Measurements from ENCODE around the gene SLC2A13. TPM values are rescaled to one million over a fixed set of nuclear protein-coding genes. Genes with fewer than 3 reads are reported as not detected.

The SLC2A13 gene
- total and polyA plus RNA-seq, 2 donors from 2014 or later, result 3.9 to 18.6 TPM

GRCh38 chr12:39912211-39912980 is 193.5 kb downstream of the SLC2A13 start:
- FAIRE-seq, result no peak

DNA sequence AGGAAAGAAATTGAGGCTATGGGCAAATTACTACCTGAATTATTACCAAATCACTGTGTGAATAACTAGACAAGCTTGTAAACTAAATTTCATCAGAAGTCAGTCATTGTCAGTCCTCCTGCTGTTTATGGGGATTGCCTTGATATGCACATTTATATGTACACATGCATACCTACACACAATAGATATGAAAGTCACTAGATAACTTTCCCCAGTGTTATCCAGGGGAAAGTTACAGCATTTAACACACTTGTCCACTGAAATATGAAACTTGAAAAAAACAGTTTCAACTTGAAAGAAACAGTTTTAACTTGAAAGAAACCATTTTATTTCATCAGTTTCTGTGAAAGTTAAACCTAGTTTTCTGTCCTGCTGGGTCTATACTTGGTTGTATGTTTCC is 199.6 kb downstream of the SLC2A13 start:
- intact Hi-C loops (cut with DNase I), result no loop called here
- H3K9ac ChIP-seq (ENCODE audit: low read length in 3 of 3), result no peak overlapping the region
- no peaks in the 10 kb centered on the region for H3K9me3 ChIP-seq (ENCODE audit: control insufficient read depth in 2 of 3, insufficient read depth in 1 of 3, low read length in 3 of 3)
- TF ChIP-seq CTCF (IDR thresholded peaks at IDR 0.05; ENCODE audit: borderline replicate concordance, extremely low read depth, insufficient read depth), result no peak
- no peak overlapping the region for H3K4me3 ChIP-seq (ENCODE audit: low read length in 3 of 3)
- no peak overlapping the region for H3K27ac ChIP-seq (ENCODE audit: low read depth in 2 of 2, low read length in 2 of 2)
- no peaks in the 10 kb centered on the region for H3K27me3 ChIP-seq (ENCODE audit: control insufficient read depth, insufficient read depth, low read length)
- no peaks in the 10 kb centered on the region for H3K4me1 ChIP-seq (ENCODE audit: control insufficient read depth in 2 of 3, insufficient read depth in 2 of 3, low read depth in 1 of 3, low read length in 3 of 3)
- DNase-seq, result no peak
- no peaks in the 10 kb centered on the region for H3K36me3 ChIP-seq (ENCODE audit: control insufficient read depth in 2 of 3, insufficient read depth in 3 of 3, low read length in 3 of 3)
- FAIRE-seq, result no peak

More at GRCh38 chr12:39912211-39912980, 193.5 kb downstream of the SLC2A13 start:
- no peak for TF ChIP-seq CTCF (IDR thresholded peaks at IDR 0.05; ENCODE audit: borderline replicate concordance, extremely low read depth, insufficient read depth)
- Histone ChIP-seq H3K36me3 (ENCODE audit: control insufficient read depth in 2 of 3, insufficient read depth in 3 of 3, low read length in 3 of 3) (no peaks in the 10 kb centered on the region), H3K27me3 (ENCODE audit: control insufficient read depth, insufficient read depth, low read length) (no peaks in the 10 kb centered on the region), H3K9ac (ENCODE audit: low read length in 3 of 3) (no peak overlapping the region), H3K4me3 (ENCODE audit: low read length in 3 of 3) (no peak overlapping the region), H3K9me3 (ENCODE audit: control insufficient read depth in 2 of 3, insufficient read depth in 1 of 3, low read length in 3 of 3) (no peaks in the 10 kb centered on the region), H3K27ac (ENCODE audit: low read depth in 2 of 2, low read length in 2 of 2) (no peak overlapping the region), H3K4me1 (ENCODE audit: control insufficient read depth in 2 of 3, insufficient read depth in 2 of 3, low read depth in 1 of 3, low read length in 3 of 3) (no peaks in the 10 kb centered on the region)
- DNase-seq, result peak in 1 of 5 donors; percentile 29
- intact Hi-C loops (cut with DNase I), result no loop called here

DNA sequence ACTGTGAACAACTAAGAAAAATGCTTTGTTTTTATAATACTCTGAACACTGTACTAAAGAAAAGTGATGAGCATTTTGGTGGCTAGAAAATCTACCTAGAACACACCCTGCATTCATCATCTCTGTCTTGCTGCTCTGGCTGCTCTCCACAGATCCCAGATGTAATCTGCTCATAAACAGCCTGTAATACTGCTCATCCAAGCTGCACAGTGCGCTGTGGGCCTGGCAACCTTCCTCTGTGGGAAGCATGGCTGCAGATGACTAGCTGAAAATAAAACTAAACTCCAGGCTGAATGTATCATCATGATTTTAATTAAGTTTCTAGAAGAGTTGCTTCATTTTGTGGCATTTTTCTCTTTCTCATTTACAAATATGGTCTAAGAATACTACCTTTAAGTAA is 200.7 kb downstream of the SLC2A13 start:
- no peak for TF ChIP-seq CTCF (IDR thresholded peaks at IDR 0.05; ENCODE audit: borderline replicate concordance, extremely low read depth, insufficient read depth)
- Histone ChIP-seq H3K4me3 (ENCODE audit: low read length in 3 of 3) (no peak overlapping the region), H3K9ac (ENCODE audit: low read length in 3 of 3) (no peak overlapping the region), H3K9me3 (ENCODE audit: control insufficient read depth in 2 of 3, insufficient read depth in 1 of 3, low read length in 3 of 3) (no peaks in the 10 kb centered on the region), H3K36me3 (ENCODE audit: control insufficient read depth in 2 of 3, insufficient read depth in 3 of 3, low read length in 3 of 3) (no peaks in the 10 kb centered on the region), H3K27me3 (ENCODE audit: control insufficient read depth, insufficient read depth, low read length) (no peaks in the 10 kb centered on the region), H3K4me1 (ENCODE audit: control insufficient read depth in 2 of 3, insufficient read depth in 2 of 3, low read depth in 1 of 3, low read length in 3 of 3) (no peaks in the 10 kb centered on the region), H3K27ac (ENCODE audit: low read depth in 2 of 2, low read length in 2 of 2) (no peak overlapping the region)
- FAIRE-seq (no peak), DNase-seq (peak in 2 of 5 donors; percentile 10 to 76)
- intact Hi-C loops (cut with DNase I), result no loop called here
